HL-60 (cell line): ENCODE measurements around the gene MTMR3.

Source experiments
- DNase-seq, 2 experiments: peaks; one replicate each; pipeline ENCODE4 v3.0.0-alpha.2; 2010 to 2020; ENCODE audit warnings: low read depth in 1 of 2, low spot score in 1 of 2
- H3K27ac ChIP-seq: fragments of 250-450 bp; sonication (Bioruptor Pico); replicated peaks from 2 replicates; pipeline ENCODE4 v1.5.1; 2020; ENCODE audit warnings: mild to moderate bottlenecking, moderate library complexity
- H3K27me3 ChIP-seq: fragments of 250-450 bp; sonication (Bioruptor Pico); 2 replicates; pipeline ENCODE4 v1.5.1; 2021; ENCODE audit warnings: mild to moderate bottlenecking, moderate library complexity; ENCODE audit not compliant: insufficient read depth, poor library complexity, severe bottlenecking
- H3K4me3 ChIP-seq: replicated peaks from 2 replicates; pipeline ENCODE4 v1.5.1; 2011; ENCODE audit warnings: mild to moderate bottlenecking, control low read depth, low read length; ENCODE audit not compliant: insufficient read depth
- CTCF ChIP-seq: IDR thresholded peaks from one replicate; pipeline ENCODE4 v1.5.1; 2011; ENCODE audit warnings: low read length, control low read depth, inconsistent platforms; ENCODE audit not compliant: insufficient read depth
- GABPA ChIP-seq: IDR thresholded peaks from 2 replicates; pipeline ENCODE4 v1.6.1; 2012; ENCODE audit warnings: low read depth
- POLR2AphosphoS5 ChIP-seq: IDR thresholded peaks from 2 replicates; pipeline ENCODE4 v1.6.1; 2012; ENCODE audit warnings: low read depth
- SPI1 ChIP-seq: IDR thresholded peaks from 2 replicates; pipeline ENCODE4 v1.6.1; 2012; ENCODE audit warnings: low read depth, mild to moderate bottlenecking, borderline replicate concordance
- TF ChIP-seq, protein P1 (sequence below): IDR thresholded peaks from 2 replicates; pipeline ENCODE4 v1.6.1; 2012; ENCODE audit warnings: low read depth; ENCODE audit not compliant: insufficient replicate concordance

The MTMR3 gene

GRCh38 chr22:30027169-30027568 lies 144.2 kb downstream of the MTMR3 start:
- Histone ChIP-seq H3K27me3 (no peaks in the 10 kb centered on the region), H3K27ac (no peak overlapping the region), H3K4me3 (no peak overlapping the region)
- no peak for DNase-seq
- TF ChIP-seq, protein P1, sequence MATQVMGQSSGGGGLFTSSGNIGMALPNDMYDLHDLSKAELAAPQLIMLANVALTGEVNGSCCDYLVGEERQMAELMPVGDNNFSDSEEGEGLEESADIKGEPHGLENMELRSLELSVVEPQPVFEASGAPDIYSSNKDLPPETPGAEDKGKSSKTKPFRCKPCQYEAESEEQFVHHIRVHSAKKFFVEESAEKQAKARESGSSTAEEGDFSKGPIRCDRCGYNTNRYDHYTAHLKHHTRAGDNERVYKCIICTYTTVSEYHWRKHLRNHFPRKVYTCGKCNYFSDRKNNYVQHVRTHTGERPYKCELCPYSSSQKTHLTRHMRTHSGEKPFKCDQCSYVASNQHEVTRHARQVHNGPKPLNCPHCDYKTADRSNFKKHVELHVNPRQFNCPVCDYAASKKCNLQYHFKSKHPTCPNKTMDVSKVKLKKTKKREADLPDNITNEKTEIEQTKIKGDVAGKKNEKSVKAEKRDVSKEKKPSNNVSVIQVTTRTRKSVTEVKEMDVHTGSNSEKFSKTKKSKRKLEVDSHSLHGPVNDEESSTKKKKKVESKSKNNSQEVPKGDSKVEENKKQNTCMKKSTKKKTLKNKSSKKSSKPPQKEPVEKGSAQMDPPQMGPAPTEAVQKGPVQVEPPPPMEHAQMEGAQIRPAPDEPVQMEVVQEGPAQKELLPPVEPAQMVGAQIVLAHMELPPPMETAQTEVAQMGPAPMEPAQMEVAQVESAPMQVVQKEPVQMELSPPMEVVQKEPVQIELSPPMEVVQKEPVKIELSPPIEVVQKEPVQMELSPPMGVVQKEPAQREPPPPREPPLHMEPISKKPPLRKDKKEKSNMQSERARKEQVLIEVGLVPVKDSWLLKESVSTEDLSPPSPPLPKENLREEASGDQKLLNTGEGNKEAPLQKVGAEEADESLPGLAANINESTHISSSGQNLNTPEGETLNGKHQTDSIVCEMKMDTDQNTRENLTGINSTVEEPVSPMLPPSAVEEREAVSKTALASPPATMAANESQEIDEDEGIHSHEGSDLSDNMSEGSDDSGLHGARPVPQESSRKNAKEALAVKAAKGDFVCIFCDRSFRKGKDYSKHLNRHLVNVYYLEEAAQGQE, result no peak
- TF ChIP-seq CTCF (no peak), POLR2AphosphoS5 (no peak), GABPA (no peak), SPI1 (no peak)

- TF ChIP-seq, protein P1, result no peak
- TF ChIP-seq GABPA, result no peak
- TF ChIP-seq POLR2AphosphoS5, result no peak
- TF ChIP-seq SPI1, result no peak
- TF ChIP-seq CTCF, result no peak
- Histone ChIP-seq H3K27me3 (no peaks in the 10 kb centered on the region), H3K27ac (no peak overlapping the region), H3K4me3 (no peak overlapping the region)
- no peak for DNase-seq
Measured at GRCh38 chr22:30027791-30028190, 144.8 kb downstream of the MTMR3 start.

DNA sequence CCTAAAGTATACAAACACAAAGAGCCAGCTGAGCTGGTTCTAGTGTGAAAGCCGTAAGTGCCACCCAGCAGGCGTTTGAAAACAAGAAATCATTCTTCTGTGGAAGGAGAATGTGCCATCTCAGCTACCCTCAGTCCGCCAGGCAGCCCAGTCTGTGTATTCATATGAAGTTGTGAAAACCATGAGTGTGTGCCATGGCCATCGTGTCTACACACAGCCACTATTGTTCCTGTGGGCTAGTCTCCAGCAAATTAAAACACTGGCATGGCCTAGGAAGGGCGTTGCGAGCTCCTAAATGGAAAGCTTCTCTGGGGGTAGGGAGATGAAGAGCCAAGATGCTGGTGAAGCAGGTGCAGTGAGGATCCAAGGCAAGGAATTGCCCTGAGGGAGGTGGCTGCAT lies 145.8 kb downstream of the MTMR3 start:
- Histone ChIP-seq H3K27me3 (no peaks in the 10 kb centered on the region), H3K27ac (no peak overlapping the region), H3K4me3 (no peak overlapping the region)
- DNase-seq, result no peak
- no peak for TF ChIP-seq GABPA
- TF ChIP-seq, protein P1, result no peak
- TF ChIP-seq POLR2AphosphoS5, result no peak
- no peak for TF ChIP-seq CTCF
- no peak for TF ChIP-seq SPI1
